DND-41 (cell line): ENCODE measurements around the gene CNTNAP5.

Source experiments
- ATAC-seq: fragments of 200-7000 bp; cut with Tn5 transposase; 3 replicates; pipeline ENCODE4 v1.9.1; 2021; ENCODE audit warnings: low read depth; ENCODE audit not compliant: insufficient read depth
- DNase-seq: peaks from one replicate; pipeline ENCODE4 v3.0.0-alpha.2; 2020
- H2AFZ ChIP-seq: 2 replicates; pipeline ENCODE4 v1.6.0; 2012; ENCODE audit warnings: low read depth, low read length
- H3K27ac ChIP-seq: 2 replicates; pipeline ENCODE4 v1.5.1; 2012; ENCODE audit warnings: low read length, inconsistent platforms
- H3K27me3 ChIP-seq: fragments of 200-600 bp; sonication (generic); 2 replicates; pipeline ENCODE4 v1.6.0; 2012; ENCODE audit warnings: low read length, mild to moderate bottlenecking, inconsistent platforms; ENCODE audit not compliant: insufficient read depth, poor library complexity
- H3K36me3 ChIP-seq: 2 replicates; pipeline ENCODE4 v1.5.1; 2012; ENCODE audit warnings: low read length, inconsistent platforms; ENCODE audit not compliant: insufficient read depth
- H3K4me1 ChIP-seq: 2 replicates; pipeline ENCODE4 v1.5.1; 2012; ENCODE audit warnings: mild to moderate bottlenecking, low read length; ENCODE audit not compliant: insufficient read depth
- H3K4me2 ChIP-seq: 2 replicates; pipeline ENCODE4 v1.6.0; 2012; ENCODE audit warnings: mild to moderate bottlenecking, moderate library complexity, low read length, inconsistent platforms; ENCODE audit not compliant: insufficient read depth
- H3K4me3 ChIP-seq, 2 experiments: fragments of 200-600 bp in 1 of 2; shearing (Covaris generic) in 1 of 2; 2 replicates each; pipeline ENCODE4 v1.5.1; 2012 to 2016; ENCODE audit warnings: inconsistent platforms in 2 of 2, low read length in 2 of 2, mild to moderate bottlenecking in 2 of 2, low read depth in 1 of 2, moderate library complexity in 1 of 2
- H3K79me2 ChIP-seq: 2 replicates; pipeline ENCODE4 v1.6.0; 2012; ENCODE audit warnings: low read length, inconsistent platforms; ENCODE audit not compliant: insufficient read depth
- H3K9ac ChIP-seq: 2 replicates; pipeline ENCODE4 v1.6.0; 2012; ENCODE audit warnings: low read depth, mild to moderate bottlenecking, inconsistent platforms, low read length, moderate library complexity
- H3K9me3 ChIP-seq: 2 replicates; pipeline ENCODE4 v1.5.1; 2012; ENCODE audit warnings: low read length, moderate library complexity, mild to moderate bottlenecking, inconsistent platforms; ENCODE audit not compliant: insufficient read depth, severe bottlenecking
- H4K20me1 ChIP-seq: 2 replicates; pipeline ENCODE4 v1.6.0; 2012; ENCODE audit warnings: low read length; ENCODE audit not compliant: insufficient read depth
- CTCF ChIP-seq: IDR thresholded peaks from 2 replicates; pipeline ENCODE4 v1.5.1; 2012; ENCODE audit warnings: borderline replicate concordance, low read length, moderate library complexity, mild to moderate bottlenecking; ENCODE audit not compliant: poor library complexity, severe bottlenecking; ENCODE audit errors: extremely low read depth
- EZH2 ChIP-seq: IDR thresholded peaks from 3 replicates; pipeline ENCODE4 v1.6.1; 2012; ENCODE audit warnings: borderline replicate concordance, low read depth, mild to moderate bottlenecking, moderate library complexity, low read length, inconsistent platforms; ENCODE audit not compliant: severe bottlenecking

CNTNAP5 gene

GRCh38 chr2:124534028-124534427, 508.9 kb downstream of the CNTNAP5 start:
- Histone ChIP-seq H3K79me2 (no peaks in the 10 kb centered on the region), H3K27me3 (no peaks in the 10 kb centered on the region), H3K9ac (no peak overlapping the region), H3K9me3 (no peaks in the 10 kb centered on the region), H3K4me1 (no peaks in the 10 kb centered on the region), H2AFZ (no peak overlapping the region), H3K4me2 (no peak overlapping the region), H3K4me3 (no peak overlapping the region), H3K27ac (no peak overlapping the region), H3K36me3 (no peaks in the 10 kb centered on the region), H4K20me1 (no peaks in the 10 kb centered on the region)
- ATAC-seq (no peak), DNase-seq (no peak)
- TF ChIP-seq CTCF (no peak), EZH2 (no peak)

GRCh38 chr2:124535816-124536215, 510.7 kb downstream of the CNTNAP5 start:
- no peak for DNase-seq
- no peak for ATAC-seq
- H3K27me3 ChIP-seq, result no peaks in the 10 kb centered on the region
- no peak overlapping the region for H3K27ac ChIP-seq
- no peaks in the 10 kb centered on the region for H3K36me3 ChIP-seq
- H3K9ac ChIP-seq, result no peak overlapping the region
- H3K9me3 ChIP-seq, result no peaks in the 10 kb centered on the region
- no peak overlapping the region for H3K4me3 ChIP-seq
- H3K79me2 ChIP-seq, result no peaks in the 10 kb centered on the region
- no peak overlapping the region for H3K4me2 ChIP-seq
- no peak overlapping the region for H2AFZ ChIP-seq
- no peaks in the 10 kb centered on the region for H3K4me1 ChIP-seq
- TF ChIP-seq CTCF (no peak), EZH2 (no peak)
- H4K20me1 ChIP-seq, result no peaks in the 10 kb centered on the region

GRCh38 chr2:124536591-124536990, 511.5 kb downstream of the CNTNAP5 start:
- no peaks in the 10 kb centered on the region for H3K27me3 ChIP-seq
- no peak for DNase-seq
- H3K9me3 ChIP-seq, result no peaks in the 10 kb centered on the region
- no peaks in the 10 kb centered on the region for H3K36me3 ChIP-seq
- no peak overlapping the region for H3K9ac ChIP-seq
- H3K79me2 ChIP-seq, result no peaks in the 10 kb centered on the region
- no peak for ATAC-seq
- H3K4me2 ChIP-seq, result no peak overlapping the region
- H3K27ac ChIP-seq, result no peak overlapping the region
- no peak overlapping the region for H3K4me3 ChIP-seq
- H4K20me1 ChIP-seq, result no peaks in the 10 kb centered on the region
- no peak for TF ChIP-seq EZH2
- no peaks in the 10 kb centered on the region for H3K4me1 ChIP-seq
- no peak overlapping the region for H2AFZ ChIP-seq

GRCh38 chr2:124538549-124538948, 513.5 kb downstream of the CNTNAP5 start:
- no peak overlapping the region for H3K4me2 ChIP-seq

More at GRCh38 chr2:124538549-124538948, 513.5 kb downstream of the CNTNAP5 start:
- no peak overlapping the region for H3K9ac ChIP-seq
- H3K36me3 ChIP-seq, result no peaks in the 10 kb centered on the region
- DNase-seq (no peak), ATAC-seq (no peak)
- H3K9me3 ChIP-seq, result no peaks in the 10 kb centered on the region
- no peaks in the 10 kb centered on the region for H3K27me3 ChIP-seq
- H3K27ac ChIP-seq, result no peak overlapping the region
- H3K4me3 ChIP-seq, result no peak overlapping the region
- no peaks in the 10 kb centered on the region for H3K79me2 ChIP-seq
- H2AFZ ChIP-seq, result no peak overlapping the region
- no peak for TF ChIP-seq CTCF
- TF ChIP-seq EZH2, result no peak
- no peaks in the 10 kb centered on the region for H4K20me1 ChIP-seq
- H3K4me1 ChIP-seq, result no peaks in the 10 kb centered on the region
